HG03460 (cell line): ENCODE measurements around the gene PSMB5.
"Not testable (repeated sequence)": the region's sequence is repeated elsewhere in the genome, so short reads cannot be mapped to it uniquely, and the experiment has no call there.

Source experiments
- ATAC-seq: cut with Tn5 transposase; IDR thresholded peaks from one replicate; pipeline ENCODE4 v1.9.1; 2021; ENCODE audit not compliant: unreplicated experiment

The PSMB5 gene

GRCh38 chr14:23020143-23021128, 14.3 kb downstream of the PSMB5 start:
- ATAC-seq: no peak

DNA sequence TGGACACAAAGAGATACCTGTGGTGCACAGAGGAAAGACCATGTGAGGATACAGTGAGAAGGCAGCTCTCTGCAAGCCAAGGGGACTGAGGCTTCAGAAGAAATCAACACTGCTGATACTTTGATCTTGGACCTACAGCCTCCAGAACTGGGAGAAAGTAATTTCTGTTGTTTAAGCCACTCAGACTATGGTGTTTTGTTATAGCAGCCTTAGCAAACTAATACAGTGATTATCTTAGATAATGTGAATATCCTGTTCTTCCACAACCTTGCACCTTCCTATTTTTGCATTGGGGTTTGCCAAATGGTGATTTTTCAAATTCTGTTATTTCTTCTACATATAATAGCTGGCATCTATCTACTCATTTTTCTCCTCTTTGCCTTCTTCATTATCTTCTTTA, 16.6 kb downstream of the PSMB5 start:
- no peak for ATAC-seq

DNA sequence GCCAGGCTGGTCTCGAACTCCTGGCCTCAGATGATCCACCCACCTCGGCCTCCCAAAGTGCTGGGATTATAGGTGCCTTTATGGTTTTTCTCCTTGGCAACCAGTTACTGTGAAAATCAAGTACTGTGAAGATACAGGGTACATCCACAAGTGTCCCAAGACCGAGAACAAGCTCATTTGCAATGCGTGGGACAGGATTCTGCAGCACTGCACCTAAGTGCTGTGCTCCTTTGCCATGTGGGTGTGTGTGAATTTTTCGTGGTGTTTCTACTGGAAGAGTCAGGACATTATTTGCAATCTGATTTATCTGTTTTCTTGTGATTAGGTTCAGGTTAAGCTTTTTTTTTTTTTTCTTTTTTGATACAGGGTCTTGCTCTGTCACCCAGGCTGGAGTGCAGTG, 17.6 kb downstream of the PSMB5 start:
- ATAC-seq: no peak

GRCh38 chr14:23015618-23016017, 19.1 kb downstream of the PSMB5 start:
- ATAC-seq: no peak

DNA sequence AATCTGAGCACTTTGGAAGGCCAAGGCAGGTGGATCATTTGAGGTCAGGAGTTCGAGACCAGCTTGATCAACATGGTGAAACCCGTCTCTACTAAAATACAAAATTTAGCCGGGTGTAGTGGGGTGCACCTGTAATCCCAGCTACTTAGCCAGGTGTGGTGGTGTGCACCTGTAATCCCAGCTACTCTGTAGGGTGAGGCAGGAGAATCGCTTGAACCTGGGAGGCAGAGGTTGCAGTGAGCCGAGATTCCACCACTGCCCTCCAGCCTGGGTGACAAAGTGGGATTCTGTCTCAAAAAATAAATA, 21.0 kb downstream of the PSMB5 start:
- not testable (repeated sequence) for ATAC-seq

DNA sequence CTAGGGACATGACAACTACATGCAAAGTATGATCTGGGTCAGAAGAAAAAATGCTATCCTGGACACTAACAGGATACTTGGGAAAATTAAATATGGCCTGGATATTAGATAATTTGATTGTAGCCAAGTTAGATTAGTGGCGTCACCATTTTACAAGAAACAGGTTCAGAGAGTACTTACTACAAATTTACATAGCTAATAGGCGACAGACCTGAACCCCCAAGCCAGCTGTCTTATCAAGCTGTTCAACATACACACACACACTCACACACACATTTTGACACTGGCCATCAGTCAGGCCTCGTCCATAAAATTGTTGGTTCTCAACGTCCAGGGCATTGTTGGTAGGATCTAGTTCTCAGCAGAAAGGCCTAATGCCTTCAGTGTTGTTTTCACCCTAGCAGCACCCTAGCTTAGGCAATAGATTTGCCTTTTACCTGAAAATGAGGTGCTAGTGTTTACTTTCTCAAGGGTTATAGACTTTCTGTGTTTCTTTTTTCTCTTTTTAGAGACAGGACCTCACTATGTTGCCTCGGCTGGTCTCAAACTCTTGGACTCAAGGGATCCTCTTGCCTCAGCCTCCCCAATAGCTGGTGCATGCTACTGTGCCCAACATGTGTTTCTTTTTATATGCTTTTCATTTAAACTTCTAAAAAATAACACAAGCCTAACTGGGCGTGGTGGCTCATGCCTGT, 21.5 kb downstream of the PSMB5 start:
- ATAC-seq: no peak

- no peak for ATAC-seq
These were observed 24.6 kb downstream of the PSMB5 start, which contains the start of gene C14orf93 for GRCh38 chr14:23009939-23010726. Gene C14orf93 (minus strand): TSS chr14:23010143. CDS start chr14:22999023, 11,120 bp downstream.

DNA sequence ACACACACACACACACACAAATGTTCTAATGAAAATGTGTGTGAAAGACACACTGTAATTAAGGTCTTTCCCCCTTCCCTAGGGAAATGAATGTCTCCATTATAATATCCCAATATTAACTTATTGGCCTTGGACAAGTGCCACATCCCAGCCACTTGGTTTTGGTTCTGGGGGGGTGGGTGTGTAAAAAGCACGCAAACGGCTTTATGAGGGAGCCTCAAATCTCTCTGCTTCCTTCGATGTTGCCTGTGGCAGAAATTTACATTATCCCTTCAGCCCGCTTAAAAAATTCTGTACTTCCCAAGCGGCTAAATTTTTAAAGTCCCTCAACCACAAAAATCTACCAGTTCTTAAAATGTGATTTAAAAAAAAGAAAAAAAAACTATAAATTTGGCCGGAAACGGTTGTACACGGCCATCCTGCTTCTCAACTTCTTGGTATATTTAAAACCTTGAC, 25.2 kb downstream of the PSMB5 start:
- ATAC-seq: no peak

DNA sequence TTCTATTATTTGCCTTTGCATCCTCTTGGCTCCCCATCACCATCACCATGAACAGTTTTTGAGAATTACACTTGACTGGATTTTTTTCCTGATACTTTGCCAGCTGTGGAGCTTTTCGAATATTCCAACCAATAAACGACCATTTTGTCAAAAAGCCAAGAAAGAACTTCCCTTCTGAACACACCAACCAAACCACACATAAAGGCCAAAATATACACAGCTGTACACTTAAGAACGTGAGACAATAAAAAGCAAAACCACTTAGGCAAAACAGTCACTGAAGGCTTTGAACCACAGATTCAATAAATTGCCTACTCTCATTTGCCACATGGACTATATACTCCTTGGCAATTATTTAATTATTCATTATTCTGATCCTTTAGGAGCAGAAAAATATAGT, 25.9 kb downstream of the PSMB5 start:
- no peak for ATAC-seq

GRCh38 chr14:23006544-23007419, 27.9 kb downstream of the PSMB5 start:
- peak; percentile 94 for ATAC-seq

DNA sequence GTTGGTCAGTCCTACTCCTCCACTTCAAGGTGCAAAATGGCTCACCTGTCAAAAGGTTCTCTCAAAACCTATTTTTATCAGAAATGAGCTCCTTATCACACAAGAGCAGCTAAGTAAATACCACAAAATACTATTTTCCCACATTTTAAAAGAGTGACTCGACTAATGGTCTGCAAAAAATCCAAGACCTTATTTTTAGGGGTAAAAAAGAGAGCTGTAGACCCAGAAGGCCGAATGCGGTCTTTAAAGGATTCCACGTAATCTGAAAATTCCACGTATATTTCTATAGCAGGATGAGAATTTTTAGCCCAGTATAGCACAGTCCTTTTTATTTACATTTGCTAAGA, 28.5 kb downstream of the PSMB5 start:
- ATAC-seq: no peak

GRCh38 chr14:23005451-23006187, 29.1 kb downstream of the PSMB5 start:
- no peak for ATAC-seq

DNA sequence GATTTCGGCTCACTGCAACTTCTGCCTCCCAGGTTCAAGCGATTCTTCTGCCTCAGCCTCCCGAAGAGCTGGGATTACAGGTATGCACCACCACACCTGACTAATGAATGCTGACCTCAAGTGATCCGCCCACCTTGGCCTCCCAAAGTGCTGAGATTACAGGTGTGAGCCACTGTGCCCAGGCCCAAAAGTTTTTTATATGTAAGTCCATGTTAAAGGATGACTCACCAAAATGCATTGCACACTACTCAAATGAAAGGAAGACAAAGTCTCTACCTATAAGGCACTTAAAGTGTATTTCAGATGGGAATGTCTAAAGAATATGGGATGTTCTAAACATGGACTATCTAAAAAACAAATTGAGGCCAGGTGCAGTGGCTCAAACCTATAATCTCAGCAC, 30.4 kb downstream of the PSMB5 start:
- ATAC-seq: not testable (repeated sequence)

DNA sequence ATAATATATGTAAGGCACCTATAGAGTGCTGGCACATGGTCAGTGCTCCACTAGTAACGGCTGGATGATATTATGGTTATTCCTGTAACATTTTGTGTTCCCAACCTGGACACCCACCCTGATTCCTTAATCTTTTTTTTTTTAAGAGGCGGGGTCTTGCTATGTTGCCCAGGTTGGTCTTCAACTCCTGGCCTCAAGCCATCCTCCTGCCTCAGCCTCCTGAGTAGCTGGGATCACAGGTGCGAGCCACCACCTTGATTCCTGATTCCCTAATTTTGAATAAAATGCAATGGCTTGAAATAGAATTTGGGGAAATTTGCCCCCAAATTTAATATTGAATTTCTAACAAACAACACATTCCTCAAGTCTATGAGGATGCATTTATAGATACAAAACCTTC, 32.1 kb downstream of the PSMB5 start:
- no peak for ATAC-seq

GRCh38 chr14:23000860-23001259, 33.8 kb downstream of the PSMB5 start:
- no peak for ATAC-seq

GRCh38 chr14:22998329-22999012, 36.2 kb downstream of the PSMB5 start:
- no peak for ATAC-seq

- no peak for ATAC-seq
These were observed 36.9 kb downstream of the PSMB5 start for GRCh38 chr14:22997676-22998323.

GRCh38 chr14:22996768-22997654, 37.7 kb downstream of the PSMB5 start:
- ATAC-seq: no peak
